GM12865 (cell line): ENCODE results near the gene FBRSL1.

Source experiments
- DNase-seq: peaks from one replicate; pipeline ENCODE4 v3.0.0; 2010; ENCODE audit warnings: low read depth
- H3K4me3 ChIP-seq: 2 replicates; pipeline ENCODE4 v1.5.1; 2011; ENCODE audit warnings: mild to moderate bottlenecking, low read depth, low read length, control low read depth
- CTCF ChIP-seq: IDR thresholded peaks from 2 replicates; pipeline ENCODE4 v1.5.1; 2011; ENCODE audit warnings: low read length, control low read depth, low read depth, inconsistent platforms; ENCODE audit not compliant: insufficient read depth; ENCODE audit errors: missing control alignments

Gene FBRSL1

GRCh38 chr12:132559652-132560363 lies 69.9 kb downstream of the FBRSL1 start:
- no peak for TF ChIP-seq CTCF
- DNase-seq: peak; percentile 64
- peak overlapping the region; percentile 55 for H3K4me3 ChIP-seq

GRCh38 chr12:132560364-132560613 lies 70.3 kb downstream of the FBRSL1 start:
- DNase-seq: peak; percentile 24
- no peak for TF ChIP-seq CTCF

GRCh38 chr12:132560614-132561426 lies 70.9 kb downstream of the FBRSL1 start:
- peak; percentile 78 for TF ChIP-seq CTCF
- H3K4me3 ChIP-seq: peak overlapping the region; percentile 55
- DNase-seq: peak; percentile 82

More at GRCh38 chr12:132560364-132560613, 70.3 kb downstream of the FBRSL1 start:
- peak overlapping the region; percentile 55 for H3K4me3 ChIP-seq
